ENCODE results near the gene ACSS1. TPM values are rescaled to one million over a fixed set of nuclear protein-coding genes. Genes with fewer than 3 reads are reported as not detected.

ACSS1 gene
- total RNA-seq, 4 donors from 2014 or later: 33.7 to 42.3 (median 38.4) TPM

- no peak overlapping the region for H3K4me3 ChIP-seq (ENCODE audit: low read depth, poor library complexity, severe bottlenecking)
- 35 to 38% methylated on average over 19 to 20 of the region's 20 CpGs for WGBS, 2 donors
- intact Hi-C loops (cut with DNase I; ENCODE audit: low total_unique reads): loop anchor here (2.0 to 10.0 kb wide), 3 partner anchors 70 to 700 kb away; partner anchors contain the start of genes ABHD12 and ZNF337
- peak; percentile 83 to 95 for DNase-seq (ENCODE audit: low spot score in 2 of 2)
- TF ChIP-seq, protein P1, sequence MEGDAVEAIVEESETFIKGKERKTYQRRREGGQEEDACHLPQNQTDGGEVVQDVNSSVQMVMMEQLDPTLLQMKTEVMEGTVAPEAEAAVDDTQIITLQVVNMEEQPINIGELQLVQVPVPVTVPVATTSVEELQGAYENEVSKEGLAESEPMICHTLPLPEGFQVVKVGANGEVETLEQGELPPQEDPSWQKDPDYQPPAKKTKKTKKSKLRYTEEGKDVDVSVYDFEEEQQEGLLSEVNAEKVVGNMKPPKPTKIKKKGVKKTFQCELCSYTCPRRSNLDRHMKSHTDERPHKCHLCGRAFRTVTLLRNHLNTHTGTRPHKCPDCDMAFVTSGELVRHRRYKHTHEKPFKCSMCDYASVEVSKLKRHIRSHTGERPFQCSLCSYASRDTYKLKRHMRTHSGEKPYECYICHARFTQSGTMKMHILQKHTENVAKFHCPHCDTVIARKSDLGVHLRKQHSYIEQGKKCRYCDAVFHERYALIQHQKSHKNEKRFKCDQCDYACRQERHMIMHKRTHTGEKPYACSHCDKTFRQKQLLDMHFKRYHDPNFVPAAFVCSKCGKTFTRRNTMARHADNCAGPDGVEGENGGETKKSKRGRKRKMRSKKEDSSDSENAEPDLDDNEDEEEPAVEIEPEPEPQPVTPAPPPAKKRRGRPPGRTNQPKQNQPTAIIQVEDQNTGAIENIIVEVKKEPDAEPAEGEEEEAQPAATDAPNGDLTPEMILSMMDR (IDR thresholded peaks at IDR 0.05): peak in 1 of 3 donors; percentile 71
- no peak for TF ChIP-seq POLR2A (IDR thresholded peaks at IDR 0.05)
Measured at GRCh38 chr20:24994470-24995368, 63.2 kb downstream of the ACSS1 start.

GRCh38 chr20:24994186-24994465, 63.8 kb downstream of the ACSS1 start:
- TF ChIP-seq, protein P1 (IDR thresholded peaks at IDR 0.05): no peak
- no peak for TF ChIP-seq POLR2A (IDR thresholded peaks at IDR 0.05)
- no peak for DNase-seq (ENCODE audit: low spot score in 2 of 2)
- intact Hi-C loops (cut with DNase I; ENCODE audit: low total_unique reads): loop anchor here (2.0 to 10.0 kb wide), 3 partner anchors 71 to 701 kb away; partner anchors contain the start of genes ABHD12 and ZNF337
- no peak overlapping the region for H3K4me3 ChIP-seq (ENCODE audit: low read depth, poor library complexity, severe bottlenecking)
- 86 to 88% methylated on average over 1 of the region's 1 CpG for WGBS, 2 donors

GRCh38 chr20:24993337-24994185, 64.4 kb downstream of the ACSS1 start:
- no peak overlapping the region for H3K4me3 ChIP-seq (ENCODE audit: low read depth, poor library complexity, severe bottlenecking)
- intact Hi-C loops (cut with DNase I; ENCODE audit: low total_unique reads): loop anchor here (2.0 to 10.0 kb wide), 3 partner anchors 71 to 701 kb away; partner anchors contain the start of genes ABHD12 and ZNF337
- DNase-seq (ENCODE audit: low spot score in 2 of 2): peak in 1 of 2 donors; percentile 39
- 23 to 24% methylated on average over 9 of the region's 9 CpGs for WGBS, 2 donors
- no peak for TF ChIP-seq POLR2A (IDR thresholded peaks at IDR 0.05)
- TF ChIP-seq, protein P1 (IDR thresholded peaks at IDR 0.05): no peak

DNA sequence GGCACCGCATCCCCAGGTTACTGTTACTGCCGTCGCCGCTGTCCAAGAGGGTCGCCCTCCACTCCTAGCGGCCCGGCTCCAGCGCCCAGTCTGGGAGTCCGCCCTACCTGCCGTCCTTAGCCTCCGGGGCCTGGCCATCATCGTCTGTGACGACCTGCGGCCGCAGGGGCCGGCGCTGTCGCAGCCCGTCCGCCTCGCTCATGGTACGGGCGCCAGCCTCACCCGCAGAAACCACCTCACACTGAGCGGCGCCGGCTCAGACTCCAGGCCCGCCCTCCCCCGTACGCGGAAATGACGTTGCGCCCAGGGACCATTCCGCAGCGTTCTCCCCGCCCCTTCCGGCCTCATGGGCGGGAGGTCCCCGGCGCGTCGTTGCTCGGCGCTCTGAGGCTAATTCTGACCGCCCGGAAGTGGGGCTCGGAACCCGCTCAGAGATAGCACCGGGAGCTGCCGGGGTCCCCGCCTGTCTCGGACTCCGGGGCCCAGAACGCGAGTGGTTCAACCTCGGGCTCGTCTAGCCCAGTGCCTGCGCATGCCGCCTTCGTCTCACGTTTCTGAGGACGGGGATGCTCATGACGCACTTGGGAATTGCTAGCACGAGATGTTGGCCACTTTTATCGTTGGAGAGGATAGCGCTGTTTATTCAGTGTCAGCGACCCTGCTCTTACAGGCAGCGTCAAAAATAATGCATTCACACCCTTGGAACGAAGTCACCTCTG, 65.3 kb downstream of the ACSS1 start, which contains the start of gene APMAP:
Gene APMAP, minus strand, starts transcription at position 265 of the 719 bp plus-strand sequence. Its CDS starts 63 bp downstream, at position 202.
- 0 to 1% methylated on average over 44 to 56 of the region's 69 CpGs for WGBS, 2 donors
- peak; percentile 93 to 99 for DNase-seq (ENCODE audit: low spot score in 2 of 2)
- peak within 1 kb of the TSS; percentile 89 for H3K4me3 ChIP-seq (ENCODE audit: low read depth, poor library complexity, severe bottlenecking)
- intact Hi-C loops (cut with DNase I; ENCODE audit: low total_unique reads): loop anchor here (10.0 kb wide), 2 partner anchors 402 to 702 kb away; partner anchors contain the start of genes ABHD12 and ZNF337
- peak in 1 of 2 donors; percentile 84 for TF ChIP-seq POLR2A (IDR thresholded peaks at IDR 0.05)
- TF ChIP-seq, protein P1 (IDR thresholded peaks at IDR 0.05): no peak

GRCh38 chr20:24991897-24992486, 65.9 kb downstream of the ACSS1 start:
- 0 to 1% methylated on average over 33 to 36 of the region's 36 CpGs for WGBS, 2 donors
- intact Hi-C loops (cut with DNase I; ENCODE audit: low total_unique reads): loop anchor here (10.0 kb wide), 2 partner anchors 403 to 703 kb away; partner anchors contain the start of genes ABHD12 and ZNF337
- TF ChIP-seq, protein P1 (IDR thresholded peaks at IDR 0.05): no peak
- TF ChIP-seq POLR2A (IDR thresholded peaks at IDR 0.05): no peak
- H3K4me3 ChIP-seq (ENCODE audit: low read depth, poor library complexity, severe bottlenecking): peak overlapping the region; percentile 89
- DNase-seq (ENCODE audit: low spot score in 2 of 2): peak in 1 of 2 donors; percentile 89
